ENCODE measurements around the gene CRAT. TPM values are rescaled to one million over a fixed set of nuclear protein-coding genes. Genes with fewer than 3 reads are reported as not detected.

Gene CRAT
- total RNA-seq, 2 experiments from 2014 or later, result 13.2 to 18.9 TPM

GRCh38 chr9:129058965-129059795 lies 51.4 kb downstream of the CRAT start:
- no peak for ATAC-seq
- Mint-ChIP-seq H3K4me1 (no peaks in the 10 kb centered on the region), H3K4me3 (no peak overlapping the region), H3K36me3 (ENCODE audit: low read depth) (peaks cover 8% of the 10 kb centered on the region), H3K9me3 (ENCODE audit: low read depth) (no peaks in the 10 kb centered on the region), H3K27ac (no peak overlapping the region), H3K27me3 (no peaks in the 10 kb centered on the region)
- no peak for DNase-seq
- intact Hi-C loops (cut with DNase I, micrococcal nuclease), result no loop called here
- CTCF ChIA-PET, result no interaction called here
- POLR2A ChIA-PET, result no interaction called here

DNA sequence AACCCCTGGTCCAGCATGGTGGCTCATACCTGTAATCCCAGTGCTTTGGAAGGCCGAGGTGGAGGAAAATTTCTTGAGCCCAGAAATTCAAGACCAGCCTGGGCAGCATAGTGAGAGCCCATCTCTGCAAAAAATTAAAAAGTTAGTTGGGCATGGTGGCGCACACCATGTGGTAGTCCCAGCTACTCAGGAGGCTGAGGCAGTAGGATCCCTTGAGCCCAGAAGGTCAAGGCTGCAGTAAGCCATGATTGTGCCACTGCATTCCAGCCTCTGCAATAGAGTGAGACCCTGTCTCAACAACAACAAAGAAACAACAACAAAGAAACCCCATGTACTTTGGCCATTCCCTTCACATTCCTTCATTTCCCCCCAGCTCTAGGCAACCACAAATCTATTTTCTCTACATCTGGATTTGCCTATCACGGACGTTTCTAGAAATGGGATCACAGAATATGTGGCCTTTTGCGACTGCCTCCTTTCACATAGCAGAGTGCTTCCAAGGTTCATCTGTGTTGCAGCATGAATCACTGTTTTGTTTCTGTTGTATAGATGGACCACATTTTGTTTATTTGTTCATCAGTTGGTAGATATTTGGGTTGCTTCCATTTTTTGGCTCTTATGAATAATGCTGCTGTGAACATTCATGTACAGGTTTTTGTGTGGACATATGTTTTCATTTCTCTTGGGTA lies 56.3 kb downstream of the CRAT start:
- ChIA-PET CTCF (interaction anchor here (0.6 to 1.0 kb wide), 2 partner anchors 41 to 636 kb away, joined by 3 to 4 read pairs; no protein-coding TSS in a partner anchor), POLR2A (no interaction called here)
- DNase-seq (no peak), ATAC-seq (no peak)
- Mint-ChIP-seq H3K36me3 (ENCODE audit: low read depth) (peaks cover 13% of the 10 kb centered on the region), H3K4me1 (no peaks in the 10 kb centered on the region), H3K27ac (no peak overlapping the region), H3K4me3 (no peak overlapping the region), H3K27me3 (no peaks in the 10 kb centered on the region), H3K9me3 (ENCODE audit: low read depth) (no peaks in the 10 kb centered on the region)
- intact Hi-C loops (cut with DNase I, micrococcal nuclease), result no loop called here

GRCh38 chr9:129053020-129053419 lies 57.6 kb downstream of the CRAT start:
- Mint-ChIP-seq H3K27ac (no peak overlapping the region), H3K4me1 (no peaks in the 10 kb centered on the region), H3K36me3 (ENCODE audit: low read depth) (peaks cover 20% of the 10 kb centered on the region), H3K27me3 (no peaks in the 10 kb centered on the region), H3K9me3 (ENCODE audit: low read depth) (no peaks in the 10 kb centered on the region), H3K4me3 (no peak overlapping the region)
- intact Hi-C loops (cut with DNase I, micrococcal nuclease), result no loop called here
- ATAC-seq, result no peak
- ChIA-PET POLR2A (no interaction called here), CTCF (interaction anchor here (0.6 kb wide), 1 partner anchor 101 kb away, joined by 4 read pairs; no protein-coding TSS in a partner anchor)
- no peak for DNase-seq

DNA sequence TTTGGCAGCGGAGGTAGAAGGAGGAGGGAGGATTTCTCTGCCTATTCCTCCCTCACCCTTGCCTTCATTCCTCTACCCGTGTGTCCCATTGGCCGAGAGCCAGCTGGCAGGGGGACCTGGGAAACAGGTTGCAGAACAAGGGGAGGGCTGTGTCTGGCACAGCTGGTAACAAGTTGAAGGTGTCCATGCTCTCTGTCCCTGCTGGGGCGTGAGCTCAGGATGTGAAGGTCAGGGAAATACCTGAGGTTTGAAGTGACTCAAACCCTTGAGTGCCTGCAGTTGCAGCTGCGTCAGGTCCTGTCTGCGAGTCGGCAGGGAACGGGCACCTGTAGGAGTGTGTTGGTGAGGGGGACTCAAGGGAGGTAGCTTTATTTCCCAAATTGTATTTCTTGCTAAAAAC lies 58.0 kb downstream of the CRAT start:
- DNase-seq, result no peak
- H3K27me3 Mint-ChIP-seq, result no peaks in the 10 kb centered on the region
- no peak overlapping the region for H3K27ac Mint-ChIP-seq
- ChIA-PET POLR2A (no interaction called here), CTCF (interaction anchor here (0.7 kb wide), 1 partner anchor 629 kb away, joined by 3 read pairs; no protein-coding TSS in a partner anchor)
- H3K4me1 Mint-ChIP-seq, result no peaks in the 10 kb centered on the region
- H3K4me3 Mint-ChIP-seq, result no peak overlapping the region
- intact Hi-C loops (cut with DNase I, micrococcal nuclease), result no loop called here
- no peaks in the 10 kb centered on the region for H3K9me3 Mint-ChIP-seq (ENCODE audit: low read depth)
- H3K36me3 Mint-ChIP-seq (ENCODE audit: low read depth), result peaks cover 22% of the 10 kb centered on the region
- no peak for ATAC-seq

Other genes with a start within 250 kb of the CRAT start
- gene KYAT1, start 228.8 kb downstream of the CRAT start, total RNA-seq, result 10 to 100 TPM; 14.8 to 18.5 TPM
- 10 to 100 TPM; 14.9 to 15.5 TPM for gene LRRC8A, start 228.7 kb downstream of the CRAT start, total RNA-seq
- under 1 TPM; 0.21 to 0.44 TPM for gene PHYHD1, start 189.8 kb downstream of the CRAT start, total RNA-seq
- gene DOLK, start 163.2 kb downstream of the CRAT start, total RNA-seq, result 1 to 10 TPM; 4.8 to 5.0 TPM
- gene NUP188, start 163.1 kb downstream of the CRAT start, total RNA-seq, result 100 to 1,000 TPM; 102 to 124 TPM
- gene SH3GLB2, start 82.5 kb downstream of the CRAT start, total RNA-seq, result 10 to 100 TPM; 49.1 to 53.7 TPM
- gene MIGA2, start 74.2 kb downstream of the CRAT start, total RNA-seq, result 10 to 100 TPM; 15.7 to 25.8 TPM
- gene DOLPP1, start 29.7 kb downstream of the CRAT start, total RNA-seq, result 10 to 100 TPM; 15.1 to 16.4 TPM
- gene PTPA, start 622 bp upstream of the CRAT start, total RNA-seq, result 10 to 100 TPM; 71.9 to 88.0 TPM
- gene IER5L, start 67.5 kb upstream of the CRAT start, total RNA-seq, result 1 to 10 TPM; 2.6 to 2.8 TPM